Effector memory CD4-positive, alpha-beta T cell (primary cell): Measurements from ENCODE around the gene PHYKPL.
A peak's percentile ranks its signal among the peaks of the same experiment; 100 is the strongest.
"Not testable (repeated sequence)": the region's sequence is repeated elsewhere in the genome, so short reads cannot be mapped to it uniquely, and the experiment has no call there.

ENCODE experiments used
- DNase-seq, 3 donors: peaks; one replicate each; pipeline ENCODE4 v3.0.0-alpha.2; 2020
- H3K27ac ChIP-seq: 2 replicates; pipeline ENCODE4 v1.7.0; 2013; ENCODE audit warnings: mild to moderate bottlenecking, low read length, moderate library complexity; ENCODE audit not compliant: insufficient read depth, poor library complexity, severe bottlenecking
- H3K27me3 ChIP-seq: replicated peaks from 2 replicates; pipeline ENCODE4 v1.7.0; 2013; ENCODE audit warnings: mild to moderate bottlenecking, low read length; ENCODE audit not compliant: insufficient read depth, control insufficient read depth, poor library complexity, severe bottlenecking
- H3K36me3 ChIP-seq: 2 replicates; pipeline ENCODE4 v1.7.0; 2013; ENCODE audit warnings: mild to moderate bottlenecking, low read length, moderate library complexity; ENCODE audit not compliant: control insufficient read depth, insufficient read depth
- H3K4me1 ChIP-seq: 2 replicates; pipeline ENCODE4 v1.7.0; 2013; ENCODE audit warnings: low read length, mild to moderate bottlenecking; ENCODE audit not compliant: control insufficient read depth, insufficient read depth, poor library complexity, severe bottlenecking
- H3K4me3 ChIP-seq: 2 replicates; pipeline ENCODE4 v1.7.0; 2013; ENCODE audit warnings: low read length, low read depth, mild to moderate bottlenecking; ENCODE audit not compliant: insufficient read depth, poor library complexity, severe bottlenecking
- H3K9me3 ChIP-seq: 2 replicates; pipeline ENCODE4 v1.7.0; 2013; ENCODE audit warnings: mild to moderate bottlenecking, low read length, moderate library complexity; ENCODE audit not compliant: control insufficient read depth

PHYKPL gene

GRCh38 chr5:178204182-178204934 is 28.2 kb downstream of the PHYKPL start, which contains the start of gene HNRNPAB:
HNRNPAB (plus strand) TSS chr5:178204533; CDS start chr5:178204838, 305 bp downstream.
- Histone ChIP-seq H3K4me1 (peaks cover 19% of the 10 kb centered on the region), H3K4me3 (peak within 1 kb of the TSS; percentile 76), H3K9me3 (no peaks in the 10 kb centered on the region), H3K36me3 (peaks cover 28% of the 10 kb centered on the region), H3K27ac (peak within 1 kb of the TSS; percentile 80), H3K27me3 (no peaks in the 10 kb centered on the region)
- DNase-seq, result peak; percentile 92 to 97 (median 93)

DNA sequence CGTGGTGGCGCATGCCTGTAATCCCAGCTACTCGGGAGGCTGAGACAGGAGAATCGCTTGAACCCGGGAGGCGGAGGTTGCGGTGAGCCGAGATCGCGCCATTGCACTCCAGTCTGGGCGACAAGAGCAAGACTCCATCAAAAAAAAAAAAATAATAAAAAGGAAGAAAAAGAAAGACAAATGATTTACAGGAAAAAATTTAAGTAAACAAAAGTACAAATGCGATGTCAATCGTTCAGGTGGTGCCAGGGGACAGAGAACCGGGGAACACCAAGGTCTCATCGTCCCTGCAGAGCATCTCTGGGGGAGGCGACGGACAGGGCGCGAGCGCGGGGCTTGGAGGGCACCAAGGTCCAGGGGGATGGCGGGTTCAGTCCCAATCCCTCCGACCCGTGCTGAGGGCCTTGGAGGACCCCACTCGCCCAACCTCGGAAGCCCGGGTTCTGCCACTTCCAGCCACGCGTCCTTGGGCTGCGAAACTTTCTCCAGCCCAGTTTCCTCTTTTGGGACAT is 28.9 kb downstream of the PHYKPL start:
- peaks cover 22% of the 10 kb centered on the region for H3K36me3 ChIP-seq
- peak overlapping the region; percentile 76 for H3K4me3 ChIP-seq
- no peaks in the 10 kb centered on the region for H3K9me3 ChIP-seq
- peaks cover 19% of the 10 kb centered on the region for H3K4me1 ChIP-seq
- no peak for DNase-seq
- peak overlapping the region; percentile 80 for H3K27ac ChIP-seq
- H3K27me3 ChIP-seq, result no peaks in the 10 kb centered on the region

- Histone ChIP-seq H3K4me3 (no peak overlapping the region), H3K9me3 (no peaks in the 10 kb centered on the region), H3K27ac (no peak overlapping the region), H3K36me3 (peaks cover 10% of the 10 kb centered on the region), H3K27me3 (no peaks in the 10 kb centered on the region), H3K4me1 (peaks cover 19% of the 10 kb centered on the region)
- no peak for DNase-seq
These were observed 30.1 kb downstream of the PHYKPL start for GRCh38 chr5:178202541-178202940.

DNA sequence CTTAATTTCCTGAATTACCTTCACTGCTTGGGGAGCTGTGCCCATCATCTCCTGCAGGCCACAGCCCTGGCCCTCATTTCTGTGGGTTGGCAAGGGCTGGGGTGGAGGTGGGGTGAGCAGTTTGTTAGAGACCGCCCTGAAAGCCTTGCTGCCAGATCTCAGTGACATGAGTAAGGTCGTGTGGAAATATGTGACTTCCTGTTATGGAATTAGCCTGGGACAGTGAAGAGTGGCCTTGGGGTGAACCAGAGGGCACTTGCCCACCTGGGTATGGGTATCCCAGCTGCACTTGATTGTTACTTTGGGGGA is 30.7 kb downstream of the PHYKPL start:
- Histone ChIP-seq H3K4me3 (no peak overlapping the region), H3K4me1 (peaks cover 16% of the 10 kb centered on the region), H3K36me3 (peaks cover 4% of the 10 kb centered on the region), H3K27ac (no peak overlapping the region), H3K27me3 (no peaks in the 10 kb centered on the region), H3K9me3 (no peaks in the 10 kb centered on the region)
- no peak for DNase-seq

- no peak overlapping the region for H3K27ac ChIP-seq
- H3K27me3 ChIP-seq, result no peaks in the 10 kb centered on the region
- no peak for DNase-seq
- no peaks in the 10 kb centered on the region for H3K9me3 ChIP-seq
- no peak overlapping the region for H3K4me3 ChIP-seq
- no peaks in the 10 kb centered on the region for H3K36me3 ChIP-seq
- peaks cover 11% of the 10 kb centered on the region for H3K4me1 ChIP-seq
These were observed 31.2 kb downstream of the PHYKPL start for GRCh38 chr5:178201221-178201926.

- no peaks in the 10 kb centered on the region for H3K36me3 ChIP-seq
- no peaks in the 10 kb centered on the region for H3K4me1 ChIP-seq
- H3K27ac ChIP-seq, result no peak overlapping the region
- H3K27me3 ChIP-seq, result no peaks in the 10 kb centered on the region
- no peaks in the 10 kb centered on the region for H3K9me3 ChIP-seq
- H3K4me3 ChIP-seq, result no peak overlapping the region
- no peak for DNase-seq
These were observed 32.8 kb downstream of the PHYKPL start for GRCh38 chr5:178199581-178200434.

DNA sequence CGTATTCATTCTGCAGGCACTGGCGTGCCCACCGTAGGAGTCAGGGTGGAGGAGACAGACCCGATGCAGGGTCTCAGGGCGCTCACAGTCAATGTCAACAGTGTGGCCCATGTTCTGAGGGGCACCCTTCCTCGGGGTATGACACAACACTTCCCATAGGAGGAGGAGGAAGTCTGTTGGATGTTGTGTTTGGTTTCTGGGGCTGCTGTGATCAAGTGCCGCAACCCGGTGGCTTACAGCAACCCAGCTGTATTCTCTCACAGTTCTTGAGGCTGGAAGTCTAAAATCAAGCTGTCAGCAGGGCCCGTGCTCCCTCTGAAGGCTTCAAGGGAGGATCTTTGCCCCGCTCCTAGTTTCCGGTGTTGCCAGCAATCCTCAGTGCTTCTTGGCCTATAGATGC is 33.9 kb downstream of the PHYKPL start:
- Histone ChIP-seq H3K9me3 (no peaks in the 10 kb centered on the region), H3K4me1 (no peaks in the 10 kb centered on the region), H3K36me3 (no peaks in the 10 kb centered on the region), H3K27ac (no peak overlapping the region), H3K27me3 (no peaks in the 10 kb centered on the region), H3K4me3 (no peak overlapping the region)
- DNase-seq, result no peak

DNA sequence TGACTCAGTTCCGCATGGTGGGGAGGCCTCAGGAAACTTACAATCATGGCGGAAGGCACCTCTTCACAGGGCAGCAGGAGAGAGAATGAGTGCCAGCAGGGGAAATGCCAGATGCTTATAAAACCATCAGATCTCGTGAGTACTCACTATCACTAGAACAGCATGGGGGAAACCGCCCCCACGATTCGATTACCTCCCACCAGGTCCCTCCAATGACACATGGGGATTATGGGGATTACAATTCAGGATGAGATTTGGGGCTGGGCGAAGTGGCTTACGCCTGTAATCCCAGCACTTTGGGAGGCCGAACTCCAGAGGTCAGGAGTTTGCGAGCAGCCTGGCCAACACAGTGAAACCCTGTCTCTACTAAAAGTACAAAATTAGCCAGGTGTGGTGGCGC is 34.5 kb downstream of the PHYKPL start:
- not testable (repeated sequence) for H3K27ac ChIP-seq, H3K4me3 ChIP-seq, H3K27me3 ChIP-seq, DNase-seq, H3K9me3 ChIP-seq, H3K4me1 ChIP-seq, H3K36me3 ChIP-seq

GRCh38 chr5:178196986-178197385 is 35.6 kb downstream of the PHYKPL start:
- H3K9me3 ChIP-seq, result no peaks in the 10 kb centered on the region
- no peak overlapping the region for H3K27ac ChIP-seq
- H3K4me1 ChIP-seq, result no peaks in the 10 kb centered on the region
- DNase-seq, result no peak
- no peak overlapping the region for H3K4me3 ChIP-seq
- no peaks in the 10 kb centered on the region for H3K27me3 ChIP-seq
- no peaks in the 10 kb centered on the region for H3K36me3 ChIP-seq
